Hepatic stellate cell (primary cell): Measurements from ENCODE around the gene EFCAB8.
"Not testable (repeated sequence)": the region's sequence is repeated elsewhere in the genome, so short reads cannot be mapped to it uniquely, and the experiment has no call there.

Source experiments
- DNase-seq: peaks from one replicate; pipeline ENCODE4 v3.0.0; 2011; ENCODE audit warnings: low spot score

The EFCAB8 gene

GRCh38 chr20:32841174-32841573 is 17.5 kb upstream of the EFCAB8 start:
- DNase-seq = no peak

DNA sequence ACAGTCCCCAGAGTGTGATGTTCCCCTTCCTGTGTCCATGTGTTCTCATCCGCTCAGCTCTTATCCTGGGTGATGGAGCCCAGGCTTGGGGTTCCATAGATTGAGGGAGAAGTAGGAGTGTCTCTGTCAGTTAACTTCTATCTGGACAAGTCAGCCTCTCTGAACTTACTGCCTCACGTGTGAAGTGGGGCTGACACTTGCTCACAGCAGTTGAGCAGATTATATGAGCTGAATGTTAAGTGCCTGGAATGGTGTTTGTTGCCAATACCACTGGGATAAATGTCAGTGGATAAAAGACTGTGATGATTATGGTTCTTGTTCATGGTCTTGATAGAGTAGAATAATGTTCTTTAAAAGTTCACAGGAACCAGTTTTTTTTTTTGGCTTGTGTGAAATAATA is 17.1 kb upstream of the EFCAB8 start:
- no peak for DNase-seq

DNA sequence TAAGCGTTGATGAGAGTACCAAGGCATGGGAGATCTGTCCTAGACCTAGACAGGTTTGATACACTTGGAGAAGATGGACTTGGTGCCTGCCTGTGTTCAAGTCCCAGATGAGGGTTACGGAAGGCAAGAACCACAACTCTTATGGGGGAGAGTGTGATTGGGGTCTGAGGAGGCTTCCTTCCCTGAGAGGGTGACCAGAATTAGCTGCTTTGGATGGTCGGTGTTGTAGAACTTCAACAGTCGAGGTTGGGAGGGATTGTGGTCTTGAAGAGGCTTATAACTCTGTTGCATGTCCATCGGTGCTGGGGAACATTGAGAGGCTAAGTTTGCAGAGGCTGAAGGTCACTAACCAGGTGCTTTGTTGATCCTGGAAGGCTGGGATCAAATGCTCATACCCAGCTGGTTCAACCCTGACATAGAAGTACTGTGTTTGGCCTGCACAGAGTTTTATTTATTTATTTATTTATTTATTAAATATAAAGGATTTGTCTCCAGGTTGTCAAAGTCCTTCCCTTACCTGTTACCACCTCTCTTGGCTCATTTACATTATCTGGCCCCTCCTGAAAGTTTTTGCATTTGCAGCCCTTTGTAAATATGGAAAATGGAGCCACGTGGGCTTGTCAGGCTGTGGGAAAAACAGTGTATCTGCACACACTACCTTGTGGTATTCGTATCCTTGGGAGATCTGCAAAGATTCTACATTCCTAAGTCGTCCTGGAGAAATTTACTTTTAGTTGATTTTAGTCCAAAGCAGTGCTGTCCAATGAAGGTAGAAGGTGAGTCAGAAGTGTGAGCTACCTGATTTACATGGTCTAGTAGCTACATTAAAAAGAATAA is 15.8 kb upstream of the EFCAB8 start:
- no peak for DNase-seq

- DNase-seq = no peak
Measured at GRCh38 chr20:32845786-32846185, 12.9 kb upstream of the EFCAB8 start.

GRCh38 chr20:32846852-32847251 is 11.9 kb upstream of the EFCAB8 start:
- no peak for DNase-seq

DNA sequence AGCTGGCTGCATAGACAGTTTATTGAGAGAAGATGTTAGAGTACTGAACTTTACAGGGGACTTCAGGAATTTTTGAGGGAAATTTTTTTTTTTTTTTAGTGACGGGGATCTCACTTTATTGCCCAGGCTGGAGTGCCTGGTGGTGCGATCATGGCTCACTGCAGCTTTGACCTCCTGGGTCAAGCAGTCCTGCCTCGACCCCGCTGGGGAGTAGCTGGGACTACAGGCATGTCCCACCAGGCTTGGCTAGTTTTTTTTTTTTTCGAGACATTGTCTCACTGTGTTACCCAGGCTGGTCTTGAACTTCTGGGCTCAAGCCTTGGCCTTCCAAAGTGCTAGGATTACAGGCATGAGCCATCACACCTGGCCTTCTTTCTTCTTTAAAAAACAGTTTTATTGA is 10.8 kb upstream of the EFCAB8 start:
- DNase-seq = no peak

DNA sequence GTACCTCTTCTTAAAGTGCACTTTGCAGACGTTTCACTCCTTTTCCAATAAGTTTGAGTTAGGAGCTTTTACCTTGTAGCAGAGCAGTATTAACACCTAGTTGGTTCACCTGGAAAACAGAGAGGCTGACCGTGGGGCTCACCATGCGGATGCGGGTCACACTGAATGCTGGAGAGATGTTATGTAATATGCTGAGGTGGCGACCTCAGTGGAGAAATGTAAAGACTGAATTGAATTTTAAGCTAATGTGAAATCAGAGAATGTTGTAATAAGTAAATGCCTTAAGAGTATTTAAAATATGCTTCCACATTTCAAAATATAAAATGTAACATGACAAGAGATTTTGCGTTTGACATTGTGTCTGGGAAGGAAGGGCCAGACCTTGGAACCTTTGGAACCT is 9.9 kb upstream of the EFCAB8 start:
- DNase-seq = no peak

DNA sequence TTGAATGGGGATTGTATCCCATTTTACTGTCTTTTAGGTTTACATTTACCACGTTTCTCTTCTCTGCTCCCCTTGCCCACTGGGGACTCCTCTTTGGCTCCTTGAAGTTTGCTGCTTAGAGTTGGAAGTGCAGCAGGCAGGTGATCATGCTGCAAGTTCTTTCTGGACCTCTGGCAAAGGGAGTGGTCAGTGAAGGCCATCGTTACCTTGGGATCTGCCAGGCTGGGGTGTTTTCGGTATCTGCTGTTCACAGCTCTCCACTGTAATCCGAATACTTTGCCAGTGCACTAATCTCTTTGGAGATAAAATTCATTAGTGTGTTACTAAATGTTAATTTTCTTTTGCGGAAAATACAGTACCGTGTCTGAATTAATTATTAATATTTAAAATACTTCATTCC is 9.1 kb upstream of the EFCAB8 start:
- no peak for DNase-seq

DNA sequence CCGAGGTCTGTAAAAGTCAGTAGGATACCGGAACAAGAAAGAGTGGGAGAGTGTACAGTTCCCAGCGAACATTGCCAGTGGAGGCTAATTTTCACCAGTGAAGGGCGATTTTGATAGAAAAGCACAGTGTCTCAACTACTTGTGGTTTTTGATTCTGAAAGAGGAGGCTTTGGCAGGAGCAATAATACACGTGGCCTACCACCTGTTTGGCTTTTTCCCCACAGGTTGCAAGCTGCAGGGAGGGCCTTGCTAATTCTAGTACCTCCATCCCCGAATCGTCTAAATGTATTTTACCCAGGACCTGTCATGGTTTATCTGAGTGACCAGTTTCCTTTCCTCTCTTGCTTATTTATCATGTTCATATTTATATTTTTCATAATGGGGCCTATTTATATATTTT is 3.3 kb upstream of the EFCAB8 start:
- no peak for DNase-seq

DNA sequence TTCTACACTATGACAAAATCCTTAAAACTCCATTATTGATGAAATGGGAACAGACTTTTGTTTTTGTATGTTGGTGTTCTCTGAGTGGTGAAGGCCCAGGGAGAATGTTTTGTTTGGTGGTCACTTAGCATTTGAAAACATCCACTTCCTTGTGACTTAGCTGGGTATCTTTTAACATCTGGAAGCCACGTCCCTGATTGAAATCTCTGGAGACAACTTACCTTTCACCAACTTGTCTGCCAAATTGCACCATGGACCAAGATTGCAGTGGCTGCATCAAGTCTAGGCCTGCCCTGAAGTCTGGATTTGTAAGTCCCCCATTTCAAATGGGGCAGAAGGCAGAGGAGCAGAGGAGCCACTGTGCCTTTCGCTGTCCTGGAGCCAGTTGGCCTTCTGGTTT is 534 bp upstream of the EFCAB8 start:
- no peak for DNase-seq

DNA sequence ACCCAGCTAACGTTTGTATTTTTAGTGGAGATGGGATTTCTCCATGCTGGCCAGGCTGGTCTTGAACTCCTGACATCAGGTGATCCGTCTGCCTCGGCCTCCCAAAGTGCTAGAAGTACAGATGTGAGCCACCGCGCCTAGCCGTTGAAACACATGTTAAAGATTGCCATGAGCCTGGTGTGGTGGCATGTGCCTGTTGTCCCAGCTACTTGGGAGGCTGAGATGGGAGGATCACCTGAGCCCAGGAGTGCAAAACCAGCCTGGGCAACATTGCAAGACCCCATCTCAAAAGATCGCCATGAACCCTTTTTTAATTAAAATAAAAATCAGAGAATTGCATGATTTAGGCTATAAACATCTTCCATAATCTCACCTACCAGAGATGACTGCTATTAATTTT is 2.7 kb downstream of the EFCAB8 start:
- DNase-seq = no peak

DNA sequence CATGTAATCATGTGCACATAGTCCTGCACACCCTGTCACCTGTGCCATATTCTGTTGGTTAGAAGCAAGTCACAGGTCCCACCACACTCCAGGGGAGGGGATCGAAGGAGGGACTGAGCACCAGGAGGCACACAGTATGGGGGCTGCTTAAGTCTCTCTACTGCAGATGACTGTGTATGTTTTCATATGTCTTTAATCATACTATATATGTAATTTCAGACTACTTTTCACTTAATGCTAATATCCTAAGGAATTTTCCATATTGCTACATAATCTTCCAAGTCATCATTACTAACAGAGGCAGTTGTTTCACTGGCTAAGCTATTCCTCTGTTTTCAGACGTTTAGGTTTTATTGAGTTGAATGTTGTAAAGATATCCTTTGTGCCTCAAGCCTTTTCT is 10.8 kb downstream of the EFCAB8 start:
- DNase-seq = no peak

DNA sequence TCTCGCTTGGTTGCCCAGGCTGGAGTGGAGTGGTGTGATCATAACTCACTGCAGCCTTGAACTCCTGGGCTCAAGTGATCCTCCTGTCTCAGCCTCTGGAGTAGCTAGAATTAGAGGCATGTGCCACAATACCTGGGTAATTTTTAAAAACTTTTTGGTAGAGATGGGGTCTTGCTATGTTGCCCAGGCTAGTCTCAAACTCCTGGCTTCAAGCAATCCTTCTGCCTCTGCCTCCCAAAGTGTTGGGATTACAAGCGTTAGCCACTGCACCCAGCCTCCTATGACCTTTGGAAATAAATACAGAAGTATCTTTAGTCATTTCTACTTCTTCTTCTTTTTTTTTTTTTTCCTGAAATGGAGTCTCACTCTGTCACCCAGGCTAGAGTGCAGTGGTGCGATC is 11.8 kb downstream of the EFCAB8 start:
- not testable (repeated sequence) for DNase-seq

DNA sequence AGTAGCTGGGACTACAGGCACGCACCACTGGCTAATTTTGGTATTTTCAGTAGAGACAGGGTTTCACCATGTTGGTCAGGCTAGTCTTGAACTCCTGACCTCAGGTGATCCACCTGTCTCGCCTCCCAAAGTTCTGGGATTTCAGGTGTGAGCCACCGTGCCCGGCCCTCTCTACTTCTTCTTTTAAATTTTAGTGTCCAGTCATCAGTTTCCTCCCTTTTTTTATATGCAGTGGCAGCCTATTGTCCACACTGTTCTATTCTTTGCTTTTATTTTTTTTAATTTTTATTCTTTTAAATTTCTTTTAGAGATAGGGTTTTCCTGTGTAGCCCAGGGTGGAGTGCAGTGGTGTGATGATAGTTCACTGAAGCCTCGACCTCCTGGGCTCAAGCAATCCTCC is 12.3 kb downstream of the EFCAB8 start:
- no peak for DNase-seq

GRCh38 chr20:32871627-32872160 is 13.0 kb downstream of the EFCAB8 start:
- no peak for DNase-seq

DNA sequence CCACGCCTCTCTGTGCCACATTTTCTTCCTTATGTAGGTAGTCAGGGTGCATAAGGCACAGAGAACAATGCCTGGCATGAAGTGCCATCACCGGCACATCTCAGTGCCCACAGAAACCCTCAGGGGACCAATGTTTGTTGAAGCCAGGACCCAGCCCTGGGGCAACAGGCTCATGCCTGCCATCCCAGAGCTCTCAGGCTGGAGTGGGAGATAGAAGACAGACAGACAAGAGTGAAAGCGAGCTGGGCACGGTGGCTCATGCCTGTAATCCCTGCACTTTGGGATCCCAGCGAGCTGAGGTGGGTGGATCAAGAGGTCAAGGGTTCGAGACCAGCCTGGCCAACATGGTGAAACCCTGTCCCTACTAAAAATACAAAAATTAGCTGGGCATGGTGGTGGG is 13.5 kb downstream of the EFCAB8 start:
- no peak for DNase-seq

DNA sequence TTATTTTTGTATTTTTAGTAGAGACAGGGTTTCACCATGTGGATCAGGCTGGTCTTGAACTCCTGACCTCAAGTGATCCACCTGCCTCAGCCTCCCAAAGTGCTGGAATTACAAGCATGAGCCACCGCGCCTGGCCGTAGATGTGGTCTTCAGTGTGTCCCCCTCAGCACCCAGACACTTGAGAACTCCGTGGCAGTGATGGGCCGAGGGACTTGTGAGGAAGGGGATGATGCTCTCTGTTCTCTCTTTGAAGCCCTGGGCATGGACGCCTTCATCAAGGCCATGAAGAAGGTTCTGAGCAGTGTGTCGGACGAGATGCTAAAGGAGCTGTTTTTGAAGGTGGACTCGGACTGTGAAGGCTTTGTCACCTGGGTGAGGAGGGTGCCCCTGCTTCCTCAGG is 16.9 kb downstream of the EFCAB8 start:
- DNase-seq = no peak

- DNase-seq = no peak
Measured at GRCh38 chr20:32877507-32877906, 18.8 kb downstream of the EFCAB8 start.

DNA sequence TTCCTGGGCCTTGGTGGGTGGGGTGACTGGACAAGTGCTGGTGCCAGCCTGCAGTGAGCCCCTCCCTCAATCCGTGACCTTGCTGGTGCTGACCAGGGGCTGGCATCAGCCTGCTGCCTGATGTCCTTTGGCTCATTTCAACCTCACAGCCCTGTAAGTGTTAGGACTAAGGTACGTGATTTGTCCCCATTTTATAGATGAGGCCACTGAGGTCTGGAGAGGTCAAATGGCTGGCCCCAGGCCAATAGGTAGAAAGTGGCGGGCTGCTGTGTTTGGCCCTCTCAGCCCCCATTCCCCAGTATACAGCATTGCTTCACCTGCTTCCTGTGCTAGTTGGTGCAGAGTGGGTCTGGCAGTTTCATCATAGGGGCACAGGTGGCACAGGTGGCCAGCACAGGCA is 20.1 kb downstream of the EFCAB8 start:
- no peak for DNase-seq

GRCh38 chr20:32879538-32879937 is 20.8 kb downstream of the EFCAB8 start:
- no peak for DNase-seq

- DNase-seq = no peak
Measured at GRCh38 chr20:32880635-32881034, 21.9 kb downstream of the EFCAB8 start.

- no peak for DNase-seq
Measured at GRCh38 chr20:32883081-32883480, 24.4 kb downstream of the EFCAB8 start.

DNA sequence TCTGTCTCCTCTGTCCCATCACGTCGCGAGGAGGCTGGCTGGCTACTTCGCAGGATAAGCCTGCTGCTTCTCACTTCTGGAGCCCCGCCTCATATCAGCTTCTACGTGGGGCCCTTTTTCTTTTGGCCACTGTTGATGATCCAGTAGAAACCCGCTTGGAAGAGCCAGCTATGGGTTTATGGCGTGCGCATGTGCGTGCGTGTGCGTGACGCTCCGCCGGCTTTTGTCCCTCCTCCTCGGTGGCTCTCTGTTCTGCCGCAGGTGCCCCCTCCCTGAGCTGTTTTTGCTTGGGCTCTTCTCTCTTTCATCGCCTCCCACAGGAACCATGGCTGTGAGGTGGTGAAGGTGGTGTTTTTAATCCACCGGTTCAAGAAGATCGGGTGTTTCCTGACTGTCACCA is 26.5 kb downstream of the EFCAB8 start:
- no peak for DNase-seq

DNA sequence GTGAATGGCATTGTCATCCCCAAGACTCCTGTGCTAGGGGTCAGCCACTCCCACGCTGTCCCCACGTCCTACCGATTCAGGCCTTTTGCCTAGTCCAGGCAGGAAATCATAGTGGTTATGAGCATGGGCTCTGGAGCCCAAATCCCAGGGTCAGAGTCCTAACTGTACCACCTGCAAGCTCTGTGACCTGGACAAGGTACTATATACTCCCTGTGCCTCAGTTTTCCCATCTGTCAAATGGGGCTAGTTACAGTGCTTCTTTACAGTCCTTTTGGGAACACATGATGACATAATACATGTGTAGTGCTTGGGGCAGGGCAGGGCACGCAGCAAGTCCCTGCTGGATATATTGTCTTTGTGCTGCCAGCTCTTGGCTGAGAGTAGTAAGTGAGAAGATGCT is 27.2 kb downstream of the EFCAB8 start:
- no peak for DNase-seq
